Duodenal mucosa (tissue), 2 donors: Measurements from ENCODE around the gene NEUROG2.
"Not testable (repeated sequence)": the region's sequence is repeated elsewhere in the genome, so short reads cannot be mapped to it uniquely, and the experiment has no call there.

ENCODE experiments used
- H3K27ac ChIP-seq: one replicate; pipeline ENCODE4 v1.7.0; 2013; ENCODE audit warnings: low read depth, low read length
- H3K27me3 ChIP-seq, 2 donors: one replicate each; pipeline ENCODE4 v1.7.0; 2013; ENCODE audit warnings: low read length in 2 of 2, control low read depth in 1 of 2; ENCODE audit not compliant: insufficient read depth in 2 of 2, control insufficient read depth in 1 of 2
- H3K36me3 ChIP-seq, 2 donors: one replicate each; pipeline ENCODE4 v1.7.0; 2013; ENCODE audit warnings: low read length in 2 of 2, control low read depth in 1 of 2; ENCODE audit not compliant: insufficient read depth in 2 of 2, control insufficient read depth in 1 of 2
- H3K4me1 ChIP-seq, 2 donors: one replicate each; pipeline ENCODE4 v1.7.0; 2013; ENCODE audit warnings: low read length in 2 of 2, control low read depth in 1 of 2; ENCODE audit not compliant: insufficient read depth in 2 of 2, control insufficient read depth in 1 of 2
- H3K4me3 ChIP-seq, 2 donors: one replicate each; pipeline ENCODE4 v1.7.0; 2013; ENCODE audit warnings: low read length in 2 of 2, low read depth in 1 of 2
- H3K9ac ChIP-seq, 2 donors: one replicate each; pipeline ENCODE4 v1.7.0; 2013; ENCODE audit warnings: low read length in 2 of 2, low read depth in 1 of 2
- H3K9me3 ChIP-seq, 2 donors: one replicate each; pipeline ENCODE4 v1.7.0; 2013; ENCODE audit warnings: low read length in 2 of 2, control low read depth in 1 of 2; ENCODE audit not compliant: control insufficient read depth in 1 of 2

The NEUROG2 gene

DNA sequence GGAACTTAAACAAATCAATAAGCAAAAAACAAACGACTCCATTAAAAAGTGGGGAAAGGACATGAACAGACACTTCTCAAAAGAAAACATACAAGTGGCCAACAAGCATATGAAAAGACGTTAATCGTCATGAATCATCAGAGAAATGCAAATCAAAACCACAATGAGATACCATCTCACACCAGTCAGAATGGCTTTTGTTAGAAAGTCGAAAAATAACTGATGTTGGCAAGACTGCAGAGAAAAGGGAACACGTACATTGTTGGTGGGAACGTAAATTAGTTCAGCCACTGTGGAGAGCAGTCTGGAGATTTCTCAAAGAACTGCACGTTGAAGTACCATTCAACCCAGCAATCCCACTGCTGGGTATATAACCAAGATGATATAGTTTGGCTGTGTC is 23.7 kb downstream of the NEUROG2 start:
- Histone ChIP-seq H3K9ac (no peak overlapping the region), H3K4me3 (no peak overlapping the region), H3K36me3 (no peaks in the 10 kb centered on the region), H3K9me3 (no peaks in the 10 kb centered on the region), H3K27me3 (no peaks in the 10 kb centered on the region), H3K27ac (no peak overlapping the region), H3K4me1 (no peaks in the 10 kb centered on the region)

DNA sequence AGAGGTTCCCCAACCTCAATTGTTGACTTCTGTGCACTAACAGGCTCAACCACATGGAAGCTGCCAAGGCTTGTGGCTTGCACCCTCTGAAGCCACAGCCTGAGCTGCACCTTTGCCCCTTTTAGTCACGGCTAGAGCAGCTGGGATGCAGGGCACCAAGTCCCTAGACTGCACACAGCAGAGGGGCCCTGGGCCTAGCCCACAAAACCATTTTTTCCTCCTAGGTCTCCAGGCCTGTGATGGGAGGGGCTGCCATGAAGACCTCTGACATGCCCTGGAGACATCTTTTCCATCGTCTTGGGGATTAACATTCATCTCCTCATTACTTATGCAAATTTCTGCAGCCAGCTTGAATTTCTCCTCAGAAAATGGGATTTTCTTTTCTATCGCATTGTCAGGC is 25.2 kb downstream of the NEUROG2 start:
- not testable (repeated sequence) for H3K4me1 ChIP-seq, H3K27me3 ChIP-seq, H3K4me3 ChIP-seq, H3K9ac ChIP-seq, H3K36me3 ChIP-seq, H3K27ac ChIP-seq, H3K9me3 ChIP-seq

DNA sequence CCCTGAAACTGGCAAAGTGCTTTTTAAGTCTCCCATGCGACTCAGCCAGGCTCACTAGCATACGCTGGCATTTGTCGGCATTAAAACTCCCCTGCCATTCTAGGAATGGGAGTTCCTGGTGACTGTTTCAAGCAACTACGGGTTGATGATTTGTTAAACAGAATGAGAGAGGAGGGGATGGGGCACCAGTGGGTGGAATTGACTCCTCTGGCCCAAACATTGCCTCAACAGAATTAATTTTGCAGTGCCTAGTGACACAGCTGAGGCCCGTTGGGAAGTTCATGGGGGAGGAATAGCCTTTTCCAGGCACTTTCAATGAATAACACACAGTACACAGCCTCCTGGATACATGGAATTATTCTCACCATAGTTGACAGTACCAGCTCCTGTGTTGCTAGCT is 30.1 kb downstream of the NEUROG2 start:
- no peaks in the 10 kb centered on the region for H3K9me3 ChIP-seq
- no peak overlapping the region for H3K27ac ChIP-seq
- no peak overlapping the region for H3K4me3 ChIP-seq
- H3K9ac ChIP-seq: no peak overlapping the region
- no peaks in the 10 kb centered on the region for H3K27me3 ChIP-seq
- H3K36me3 ChIP-seq: no peaks in the 10 kb centered on the region
- H3K4me1 ChIP-seq: no peaks in the 10 kb centered on the region

DNA sequence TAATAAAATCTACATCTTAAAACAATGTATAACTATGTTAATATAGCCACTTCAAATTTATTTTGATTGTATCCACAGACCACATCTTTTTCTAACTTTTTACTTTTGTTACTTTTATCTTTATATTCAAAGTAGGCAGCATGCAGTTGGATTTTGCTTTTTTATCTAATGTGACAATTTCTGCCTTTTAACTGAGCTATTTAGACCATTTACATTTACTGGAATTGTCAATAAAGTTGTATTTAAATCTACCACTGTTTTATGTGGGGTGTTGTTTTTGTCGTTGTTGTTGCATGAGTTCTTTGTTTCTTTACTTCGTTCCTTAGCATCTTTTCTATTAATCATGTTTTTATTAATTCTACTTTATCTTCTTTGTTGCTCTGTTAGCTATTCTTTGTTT is 42.0 kb downstream of the NEUROG2 start:
- H3K27me3 ChIP-seq: no peaks in the 10 kb centered on the region

DNA sequence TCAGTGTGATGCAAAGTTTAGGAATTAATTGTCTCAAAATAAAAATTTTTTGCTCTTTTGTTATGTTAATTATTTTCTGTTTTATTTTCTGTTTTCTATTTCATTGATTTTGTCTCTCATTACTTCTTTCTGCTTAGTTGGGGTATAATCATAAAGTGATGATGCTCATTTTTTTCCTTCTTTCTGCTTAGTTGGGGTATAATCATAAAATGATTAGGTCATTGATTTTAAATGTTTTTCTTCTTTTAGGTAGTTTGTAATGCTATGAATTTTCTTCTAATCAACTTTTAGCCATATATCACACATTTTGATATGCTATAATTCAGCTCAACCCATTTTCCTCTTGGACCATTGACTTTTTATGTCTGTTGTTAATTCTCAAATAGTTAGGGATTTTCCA is 43.7 kb downstream of the NEUROG2 start:
- Histone ChIP-seq H3K4me3 (no peak overlapping the region), H3K27ac (no peak overlapping the region), H3K36me3 (no peaks in the 10 kb centered on the region), H3K9ac (no peak overlapping the region), H3K27me3 (no peaks in the 10 kb centered on the region), H3K4me1 (no peaks in the 10 kb centered on the region), H3K9me3 (no peaks in the 10 kb centered on the region)

More for the DNA sequence above, 42.0 kb downstream of the NEUROG2 start:
- H3K27ac ChIP-seq: no peak overlapping the region
- no peaks in the 10 kb centered on the region for H3K4me1 ChIP-seq
- H3K9ac ChIP-seq: no peak overlapping the region
- no peaks in the 10 kb centered on the region for H3K9me3 ChIP-seq
- no peaks in the 10 kb centered on the region for H3K36me3 ChIP-seq
- no peak overlapping the region for H3K4me3 ChIP-seq
